Bronchial epithelial cell (primary cell): Measurements from ENCODE around the gene CBS. TPM values are rescaled to one million over a fixed set of nuclear protein-coding genes. Genes with fewer than 3 reads are reported as not detected.
"Not testable (repeated sequence)": the region's sequence is repeated elsewhere in the genome, so short reads cannot be mapped to it uniquely, and the experiment has no call there.

Source experiments
- DNase-seq: peaks from one replicate; pipeline ENCODE4 v3.0.0-alpha.2; 2010; ENCODE audit warnings: low read depth
- FAIRE-seq: peaks from 2 replicates; lab custom pipeline; 2011; peaks lifted over from hg19 to GRCh38; lab: Jason Lieb, UNC
- H3K27me3 ChIP-seq: 2 replicates; pipeline ENCODE4 v1.5.1; 2011; ENCODE audit warnings: low read length; ENCODE audit not compliant: control insufficient read depth, insufficient read depth
- H3K36me3 ChIP-seq: 2 replicates; pipeline ENCODE4 v1.5.1; 2011; ENCODE audit warnings: low read length; ENCODE audit not compliant: control insufficient read depth, insufficient read depth
- H3K4me3 ChIP-seq: 2 replicates; pipeline ENCODE4 v1.5.1; 2011; ENCODE audit warnings: mild to moderate bottlenecking, low read depth, low read length, control low read depth
- total RNA-seq: library from RNA; depleted of rRNA; stranded (reverse); fragments of >200 nt; gene quantifications from 2 replicates; pipeline ENCODE4 v1.2.1, GENCODE V29; 2014

CBS gene
- total RNA-seq, 1 donor from 2014 or later: 108 TPM

DNA sequence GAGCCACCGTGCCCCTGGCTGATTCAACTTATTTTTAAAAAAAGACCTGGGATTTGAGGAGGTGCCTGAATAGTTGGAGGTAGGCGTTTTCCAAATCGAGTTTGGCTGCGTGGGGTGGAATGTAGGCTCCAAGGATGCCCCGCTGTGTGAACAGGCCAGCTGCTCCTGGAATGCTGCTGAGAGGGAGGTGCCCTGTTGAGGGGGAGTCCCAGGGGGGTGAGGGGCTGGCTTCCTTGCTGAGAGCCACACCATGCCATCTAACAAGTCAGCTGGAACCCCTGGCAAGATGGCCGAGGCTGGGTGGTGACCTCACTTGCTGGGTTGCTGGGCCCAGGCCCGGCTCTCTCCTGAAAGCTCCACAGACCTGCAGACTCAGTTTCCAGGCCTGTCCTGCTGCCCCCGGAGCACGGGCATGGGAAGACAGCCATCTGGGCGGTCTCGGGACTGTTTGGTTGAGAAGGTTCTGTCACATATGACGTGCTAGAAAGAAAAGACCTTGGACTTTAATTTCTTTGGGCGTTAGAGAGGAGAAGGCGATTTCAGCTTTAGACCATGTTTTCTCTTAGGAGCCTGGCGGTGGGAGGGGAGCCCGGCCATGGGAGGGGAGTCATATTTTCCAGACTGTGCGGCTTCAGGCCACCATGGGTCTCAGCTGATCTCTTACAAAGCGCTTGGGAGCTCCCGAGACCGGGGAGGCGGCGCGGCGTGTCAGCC is 7.1 kb upstream of the CBS start:
- not testable (repeated sequence) for DNase-seq, H3K36me3 ChIP-seq, H3K27me3 ChIP-seq, H3K4me3 ChIP-seq, FAIRE-seq

DNA sequence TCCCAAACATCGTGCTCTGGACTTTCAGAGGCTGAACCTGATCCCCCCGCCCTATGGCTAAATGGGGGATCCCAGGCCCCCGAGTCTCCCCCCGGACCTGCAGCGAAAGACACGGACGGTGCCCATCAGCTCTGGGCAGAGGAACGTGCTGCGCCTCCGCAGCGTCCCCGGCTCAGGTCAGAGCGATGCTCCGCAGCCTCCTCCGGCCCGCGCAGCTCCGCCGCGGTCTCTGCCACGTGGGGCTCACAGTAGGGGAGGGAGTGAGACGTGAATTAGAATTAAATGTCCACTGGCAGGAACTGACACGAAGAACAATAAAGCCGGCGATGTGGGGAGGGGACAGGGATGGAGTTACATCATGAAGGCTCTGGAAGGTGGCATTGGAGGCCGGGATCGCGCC is 1.0 kb upstream of the CBS start:
- H3K36me3 ChIP-seq, FAIRE-seq, H3K27me3 ChIP-seq, H3K4me3 ChIP-seq, DNase-seq: not testable (repeated sequence)

DNA sequence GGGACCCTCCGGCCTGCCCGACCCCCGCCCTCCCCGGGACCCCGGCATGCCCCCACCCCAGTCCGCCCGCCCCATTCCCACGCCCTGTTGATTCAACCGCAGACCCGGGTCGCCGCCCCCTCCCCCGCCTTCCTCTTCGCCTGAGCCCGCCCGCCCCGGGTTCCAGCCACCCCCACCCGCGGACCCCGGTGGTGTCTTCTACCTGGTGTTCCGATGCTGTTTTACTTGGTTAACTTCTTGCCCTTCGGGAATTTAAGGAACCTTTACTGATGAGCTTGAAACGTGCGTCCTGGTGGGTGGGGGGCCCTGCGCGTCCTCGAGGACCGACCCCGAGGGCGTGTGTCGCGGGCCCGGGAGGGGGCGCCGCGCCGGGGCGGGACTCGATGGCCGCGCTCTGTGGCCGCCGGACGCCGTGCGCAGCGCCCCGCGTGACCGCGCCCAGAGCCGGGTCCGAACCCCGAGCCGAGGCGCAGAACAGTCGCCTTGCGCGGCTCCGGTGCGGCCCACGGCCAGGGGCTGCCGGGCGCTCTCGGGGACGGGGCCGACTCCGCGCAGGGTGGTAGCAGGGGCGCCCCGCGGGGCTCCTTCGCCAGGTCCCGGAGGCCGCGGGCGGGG is 495 bp upstream of the CBS start:
- not testable (repeated sequence) for FAIRE-seq, DNase-seq, H3K27me3 ChIP-seq, H3K4me3 ChIP-seq, H3K36me3 ChIP-seq

- not testable (repeated sequence) for H3K36me3 ChIP-seq, FAIRE-seq, H3K27me3 ChIP-seq, H3K4me3 ChIP-seq, DNase-seq
Measured at GRCh38 chr21:43074401-43075169, 1.1 kb downstream of the CBS start.

DNA sequence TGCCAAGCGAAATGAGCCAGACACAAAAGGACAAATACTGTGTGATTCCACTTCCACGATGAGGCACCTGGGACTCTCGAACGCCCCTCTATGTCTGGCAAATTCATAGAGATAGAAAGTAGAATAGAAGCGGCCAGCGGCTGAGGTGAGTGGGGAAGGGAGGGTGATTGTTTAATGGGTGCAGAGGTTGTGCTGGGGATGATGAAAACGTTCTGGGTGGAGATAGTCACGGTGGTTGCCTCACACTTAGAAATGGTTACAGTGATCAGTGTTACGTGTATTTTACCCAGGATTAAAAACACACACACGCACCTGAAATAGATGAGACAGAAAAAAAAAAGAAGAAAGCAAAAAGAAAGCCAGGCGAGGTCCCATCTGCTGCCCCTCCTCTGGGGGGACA is 2.9 kb downstream of the CBS start:
- H3K4me3 ChIP-seq, H3K36me3 ChIP-seq, DNase-seq, FAIRE-seq, H3K27me3 ChIP-seq: not testable (repeated sequence)

GRCh38 chr21:43069682-43070081 is 6.0 kb downstream of the CBS start:
- H3K36me3 ChIP-seq, H3K4me3 ChIP-seq, H3K27me3 ChIP-seq, FAIRE-seq, DNase-seq: not testable (repeated sequence)

DNA sequence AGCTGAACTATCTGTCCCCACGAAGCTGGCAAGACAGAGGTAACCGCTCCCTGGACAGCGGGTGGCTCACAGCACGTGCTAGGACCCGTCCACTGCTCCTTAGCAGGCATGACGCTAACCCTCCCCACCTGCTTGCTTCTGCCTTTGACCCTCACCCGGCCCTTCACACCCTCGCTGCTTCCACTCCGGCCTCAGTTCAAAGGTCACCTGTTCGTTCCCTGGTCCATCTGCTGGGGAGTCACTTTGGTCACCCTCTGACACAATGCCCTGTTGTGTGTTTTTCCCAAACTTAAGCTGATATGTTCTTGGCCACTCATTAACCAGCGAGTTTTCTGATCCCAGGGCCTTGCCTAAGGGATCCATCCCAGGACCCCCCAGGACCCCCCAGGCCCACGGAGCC is 7.6 kb downstream of the CBS start:
- DNase-seq, H3K27me3 ChIP-seq, H3K36me3 ChIP-seq, FAIRE-seq, H3K4me3 ChIP-seq: not testable (repeated sequence)

- not testable (repeated sequence) for DNase-seq, FAIRE-seq, H3K36me3 ChIP-seq, H3K4me3 ChIP-seq, H3K27me3 ChIP-seq
Measured at GRCh38 chr21:43066690-43067089, 8.9 kb downstream of the CBS start.

DNA sequence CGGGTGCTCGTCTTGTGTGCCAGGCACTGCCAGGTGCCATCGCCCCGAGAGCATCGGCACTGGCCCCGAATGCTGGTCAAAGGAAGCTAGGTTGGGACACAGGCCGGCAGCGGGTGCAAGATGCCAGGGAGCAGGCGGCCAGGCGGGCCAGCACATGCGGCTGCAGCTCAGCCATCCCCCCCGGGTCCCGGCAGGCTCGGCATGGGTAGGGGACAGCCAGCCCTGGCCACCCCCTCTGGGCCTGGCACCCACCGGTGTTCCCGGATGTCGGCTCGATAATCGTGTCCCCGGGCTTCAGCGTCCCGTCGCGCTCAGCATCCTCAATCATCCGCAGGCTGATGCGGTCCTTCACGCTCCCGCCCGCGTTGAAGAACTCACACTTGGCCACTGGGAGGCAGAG is 9.6 kb downstream of the CBS start:
- H3K4me3 ChIP-seq, FAIRE-seq, H3K27me3 ChIP-seq, H3K36me3 ChIP-seq, DNase-seq: not testable (repeated sequence)

DNA sequence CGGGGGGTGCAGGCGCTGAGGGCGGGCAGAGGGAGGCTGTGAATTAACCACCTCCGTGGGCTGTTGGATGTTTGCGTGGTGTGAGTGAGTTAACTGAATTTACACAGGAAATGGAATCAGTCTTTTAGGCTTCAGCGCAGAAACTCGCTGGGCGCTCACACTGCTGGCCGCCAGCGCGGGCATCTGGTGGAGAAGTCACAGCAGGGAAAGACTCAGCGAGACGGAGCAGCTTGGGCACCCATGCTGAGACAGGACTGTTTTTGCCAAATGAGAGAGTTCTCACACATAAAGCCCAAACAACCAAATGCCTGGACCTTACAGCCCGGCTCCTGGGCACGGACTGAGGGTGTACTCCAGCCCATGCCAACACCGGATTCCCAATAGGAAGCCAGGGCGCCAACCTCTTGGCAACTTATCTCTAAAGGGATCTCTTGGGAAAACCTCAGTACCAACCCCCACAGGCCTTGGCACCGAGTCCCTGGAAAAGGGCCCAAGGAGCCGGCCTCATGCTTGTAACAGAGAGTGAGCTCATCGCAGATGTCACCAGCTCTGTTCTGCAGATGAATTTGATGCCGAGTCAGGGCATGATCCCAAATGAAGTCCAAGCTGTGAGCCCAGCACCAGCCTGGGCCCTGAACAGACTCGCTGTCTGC is 11.2 kb downstream of the CBS start:
- H3K4me3 ChIP-seq, FAIRE-seq, H3K27me3 ChIP-seq, DNase-seq, H3K36me3 ChIP-seq: not testable (repeated sequence)

DNA sequence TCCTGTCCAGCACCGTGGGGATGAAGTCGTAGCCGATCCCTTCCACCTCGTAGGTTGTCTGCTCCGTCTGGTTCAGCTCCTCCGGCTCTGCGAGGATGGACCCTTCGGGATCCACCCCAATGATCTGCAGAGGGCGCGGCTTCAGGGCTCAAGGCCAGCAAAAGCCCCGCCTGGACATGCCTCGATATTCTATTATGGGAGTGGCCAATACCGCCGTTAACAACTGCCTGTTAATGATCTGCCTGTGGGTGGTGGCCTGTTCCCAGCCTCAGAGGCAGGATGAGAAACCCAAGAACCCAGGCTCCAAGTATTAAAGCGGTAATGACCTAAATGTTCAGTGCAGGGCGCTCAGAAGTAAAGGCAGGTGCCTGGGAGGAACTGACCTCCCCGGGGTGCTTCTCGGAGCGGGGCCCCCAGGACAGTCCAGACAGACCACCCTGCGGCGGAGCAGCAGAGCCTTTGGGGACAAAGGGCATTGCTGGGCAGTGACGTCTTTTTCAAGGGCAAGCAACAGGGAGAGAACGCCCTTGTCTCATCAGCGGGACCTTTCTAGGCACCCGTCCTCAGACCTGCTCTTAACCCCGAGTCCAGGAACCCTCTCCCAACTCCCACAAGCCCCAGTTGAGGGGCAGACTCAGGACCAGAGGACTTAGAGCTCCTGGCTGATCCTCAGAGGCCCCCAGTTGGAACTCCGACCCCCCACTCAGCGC is 12.5 kb downstream of the CBS start:
- H3K4me3 ChIP-seq, H3K27me3 ChIP-seq, FAIRE-seq, DNase-seq, H3K36me3 ChIP-seq: not testable (repeated sequence)

DNA sequence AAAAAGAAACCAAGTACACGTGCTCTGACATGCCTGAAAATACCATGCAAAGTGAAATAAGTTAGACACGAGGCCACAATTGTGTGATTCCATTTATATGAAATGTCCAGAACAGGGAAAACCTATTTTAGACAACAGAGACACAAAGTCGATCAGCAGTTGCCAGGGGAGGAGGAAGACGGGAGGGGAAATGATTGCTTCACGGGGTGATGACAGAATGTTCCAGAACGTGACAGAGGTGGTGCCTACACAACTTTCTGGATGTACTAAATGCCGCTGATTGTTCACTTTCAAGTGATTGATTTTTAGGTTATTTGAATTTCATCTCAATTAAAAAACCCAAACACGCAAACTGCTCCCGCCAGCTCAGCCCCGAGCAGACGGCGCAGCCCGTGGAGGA is 22.5 kb downstream of the CBS start:
- not testable (repeated sequence) for H3K36me3 ChIP-seq, DNase-seq, H3K27me3 ChIP-seq, H3K4me3 ChIP-seq, FAIRE-seq

DNA sequence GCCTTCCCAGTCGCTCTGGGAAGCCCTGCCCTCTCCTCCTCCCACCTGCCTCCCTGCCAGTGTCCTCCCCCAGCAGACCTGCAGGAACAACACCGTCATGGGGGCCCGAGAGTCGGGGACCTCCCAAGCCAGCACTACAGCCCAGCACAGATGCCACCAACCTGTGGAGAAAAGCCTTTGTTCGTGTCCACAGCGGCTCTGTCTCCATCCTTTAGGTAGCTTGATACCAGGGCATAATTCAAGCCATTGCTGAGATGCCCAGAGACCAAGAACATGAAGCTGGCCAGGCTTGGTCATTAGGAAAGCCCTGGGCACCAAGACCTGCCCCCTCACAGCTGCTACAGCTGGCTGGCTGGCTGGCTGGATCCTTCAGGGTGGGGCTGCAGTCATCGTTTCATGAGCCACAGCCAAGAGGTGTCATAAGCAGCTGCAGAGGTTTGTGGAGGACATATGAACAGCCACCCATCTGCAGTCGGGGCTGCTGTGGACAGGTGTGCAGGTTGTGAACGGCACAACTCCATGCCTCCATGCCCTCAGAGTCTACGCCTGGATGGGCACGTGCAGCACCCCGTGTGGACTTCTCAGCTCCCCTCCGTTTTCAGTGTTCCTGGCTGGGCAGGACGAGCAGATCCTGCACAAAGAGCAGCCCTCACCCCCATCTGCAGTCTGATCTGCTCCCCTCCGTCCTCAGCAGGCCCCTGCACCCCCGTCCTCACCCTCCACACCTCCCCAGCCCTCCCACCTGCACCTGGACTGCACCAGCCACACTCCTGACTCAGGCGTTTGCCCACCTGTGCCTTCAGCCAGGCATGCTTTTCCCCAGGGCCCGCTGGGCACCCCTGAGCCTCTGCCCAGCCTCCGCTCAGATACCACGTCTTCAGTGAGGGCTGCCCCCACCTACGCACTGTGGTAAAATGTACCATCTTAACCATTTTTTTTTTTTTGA is 29.5 kb downstream of the CBS start:
- not testable (repeated sequence) for H3K4me3 ChIP-seq, H3K36me3 ChIP-seq, DNase-seq, FAIRE-seq, H3K27me3 ChIP-seq
